HTERT RPE-1 (cell line): ENCODE results near the gene SENP7.
"Not testable (repeated sequence)": the region's sequence is repeated elsewhere in the genome, so short reads cannot be mapped to it uniquely, and the experiment has no call there.

ENCODE experiments used
- in situ Hi-C: fragments of 300-500 bp; cut with MboI; formaldehyde crosslinking; loops from 4 replicates; pipeline ENCODE4 v1.14.3; 2020; ENCODE audit warnings: low sequenced_read_pairs

The SENP7 gene

GRCh38 chr3:101464235-101464634 lies 48.8 kb downstream of the SENP7 start:
- in situ Hi-C loops = no loop called here

GRCh38 chr3:101461451-101461850 lies 51.6 kb downstream of the SENP7 start:
- in situ Hi-C loops = no loop called here

- in situ Hi-C loops = no loop called here
Observed at GRCh38 chr3:101458387-101458786, 54.6 kb downstream of the SENP7 start.

- in situ Hi-C loops = no loop called here
Observed at GRCh38 chr3:101454629-101455028, 58.4 kb downstream of the SENP7 start.

GRCh38 chr3:101453961-101454360 lies 59.1 kb downstream of the SENP7 start:
- in situ Hi-C loops = no loop called here

- in situ Hi-C loops = not testable (repeated sequence)
Observed at GRCh38 chr3:101438641-101439040, 74.4 kb downstream of the SENP7 start.

GRCh38 chr3:101433652-101434051 lies 79.4 kb downstream of the SENP7 start:
- in situ Hi-C loops = no loop called here

GRCh38 chr3:101423984-101424888 lies 88.8 kb downstream of the SENP7 start:
- in situ Hi-C loops = no loop called here

- in situ Hi-C loops = no loop called here
Observed at GRCh38 chr3:101418851-101419250, 94.2 kb downstream of the SENP7 start.

- in situ Hi-C loops = no loop called here
Observed at GRCh38 chr3:101414121-101414520, 98.9 kb downstream of the SENP7 start.

- in situ Hi-C loops = no loop called here
Observed at GRCh38 chr3:101413656-101414055, 99.4 kb downstream of the SENP7 start.

- in situ Hi-C loops = no loop called here
Observed at GRCh38 chr3:101391413-101391950, 121.5 kb downstream of the SENP7 start.

- in situ Hi-C loops = no loop called here
Observed at GRCh38 chr3:101388706-101389105, 124.3 kb downstream of the SENP7 start.

- in situ Hi-C loops = no loop called here
Observed at GRCh38 chr3:101387351-101387750, 125.7 kb downstream of the SENP7 start.

- in situ Hi-C loops = no loop called here
Observed at GRCh38 chr3:101384426-101384825, 128.6 kb downstream of the SENP7 start.

- in situ Hi-C loops = no loop called here
Observed at GRCh38 chr3:101383656-101384055, 129.4 kb downstream of the SENP7 start.

- in situ Hi-C loops = no loop called here
Observed at GRCh38 chr3:101383156-101383575, 129.8 kb downstream of the SENP7 start.

GRCh38 chr3:101381809-101382208 lies 131.2 kb downstream of the SENP7 start:
- in situ Hi-C loops = no loop called here

- in situ Hi-C loops = no loop called here
Observed at GRCh38 chr3:101379658-101380376, 133.2 kb downstream of the SENP7 start.

- in situ Hi-C loops = no loop called here
Observed at GRCh38 chr3:101377796-101378195, 135.2 kb downstream of the SENP7 start.

GRCh38 chr3:101377209-101377608 lies 135.8 kb downstream of the SENP7 start:
- in situ Hi-C loops = no loop called here

- in situ Hi-C loops = no loop called here
Observed at GRCh38 chr3:101375586-101375985, 137.4 kb downstream of the SENP7 start.
